NCI-H1105 (cell line): Measurements from ENCODE around the gene MYOCD.
"Not testable (repeated sequence)": the region's sequence is repeated elsewhere in the genome, so short reads cannot be mapped to it uniquely, and the experiment has no call there.

Experiments used
- DNase-seq: peaks from one replicate; lab custom pipeline; 2025; lab: John Stamatoyannopoulos, UW

MYOCD gene

DNA sequence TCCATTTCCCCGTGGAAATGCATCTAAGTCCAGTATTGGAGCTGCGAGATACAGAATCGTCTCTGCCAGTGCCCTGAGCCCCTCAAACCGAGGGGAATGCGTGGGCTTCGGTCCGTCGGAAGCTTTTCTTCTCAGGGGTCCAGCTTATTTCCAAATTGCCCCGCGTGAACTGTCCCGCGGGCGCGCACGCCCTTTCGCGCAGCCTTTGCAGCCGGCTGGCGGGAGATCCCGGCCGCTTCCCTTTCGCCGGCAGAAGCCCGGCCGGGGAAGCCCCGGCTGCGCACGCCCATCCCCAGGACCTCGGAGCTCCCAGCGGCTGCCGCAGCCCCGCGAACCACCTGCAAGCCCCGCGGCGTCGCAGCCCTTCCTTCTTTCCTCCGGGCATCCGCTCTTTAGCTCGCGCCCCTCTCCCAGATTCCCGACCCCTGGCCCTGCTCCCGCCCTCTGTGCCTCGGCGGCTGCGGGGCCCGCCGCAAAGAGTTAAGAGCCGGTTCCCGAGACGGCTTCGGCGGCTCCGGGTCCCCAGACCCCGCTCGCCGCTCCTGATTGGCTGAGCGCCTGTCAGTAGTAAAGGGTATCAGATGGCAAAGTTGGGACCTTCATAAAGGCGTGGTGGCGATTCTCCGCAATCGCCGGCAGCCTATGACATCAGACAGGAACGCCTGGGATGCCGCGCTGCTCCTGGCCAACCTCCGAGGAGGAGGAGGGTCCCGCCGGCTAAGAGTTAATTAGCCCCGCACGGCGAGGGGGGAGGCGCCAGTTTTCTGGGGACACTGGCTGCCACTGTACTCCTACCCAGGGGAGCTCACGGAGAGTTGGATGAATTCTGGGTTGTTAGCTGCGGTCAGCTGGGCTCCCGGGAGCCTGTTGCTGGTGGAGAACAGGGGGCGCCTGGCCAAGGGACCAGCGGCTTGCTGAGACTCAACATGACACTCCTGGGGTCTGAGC lies at the start of gene MYOCD:
TSS of gene MYOCD (plus strand) at position 628 of the 948 bp plus-strand sequence. CDS start at position 927, 299 bp downstream.
- DNase-seq: no peak

GRCh38 chr17:12616161-12616560 lies 49.5 kb upstream of the MYOCD start:
- no peak for DNase-seq

- no peak for DNase-seq
These were observed 47.1 kb upstream of the MYOCD start for GRCh38 chr17:12618557-12618956.

DNA sequence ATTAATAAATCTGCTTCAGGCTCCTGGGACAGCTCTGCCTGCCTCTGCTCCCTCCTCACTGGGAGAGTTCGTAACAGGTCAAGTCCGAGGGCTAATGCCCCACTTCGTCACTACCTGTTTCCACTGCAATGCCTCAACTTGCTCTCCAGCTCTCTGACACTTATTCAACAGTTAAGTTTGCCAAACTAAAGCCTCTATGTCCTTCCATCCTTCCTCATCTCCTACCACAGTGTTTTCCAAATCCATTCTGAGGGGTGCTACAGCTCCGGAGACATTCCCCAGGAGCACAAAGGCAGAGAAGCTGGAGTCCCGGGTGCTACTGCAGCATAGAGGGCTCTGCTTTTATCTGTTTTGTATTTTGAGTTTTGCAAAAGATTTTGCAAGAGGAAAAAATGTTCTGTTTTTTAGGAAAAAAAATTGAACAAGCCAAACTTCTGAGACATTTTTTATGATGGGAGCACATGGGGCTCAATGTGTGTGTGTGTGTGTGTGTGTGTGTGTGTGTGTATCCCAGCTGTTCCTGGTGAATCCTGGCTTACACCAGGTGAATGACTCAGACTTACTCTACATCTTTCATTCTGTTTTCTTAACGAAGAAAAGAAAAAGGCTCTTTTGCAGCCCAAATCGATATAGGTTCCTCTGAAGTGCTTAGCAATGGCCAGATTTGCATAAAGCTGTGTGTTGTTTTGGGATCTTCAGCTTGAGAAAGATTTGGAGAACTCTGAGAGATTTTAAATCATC lies 46.1 kb upstream of the MYOCD start:
- no peak for DNase-seq

GRCh38 chr17:12620200-12620720 lies 45.4 kb upstream of the MYOCD start:
- no peak for DNase-seq

DNA sequence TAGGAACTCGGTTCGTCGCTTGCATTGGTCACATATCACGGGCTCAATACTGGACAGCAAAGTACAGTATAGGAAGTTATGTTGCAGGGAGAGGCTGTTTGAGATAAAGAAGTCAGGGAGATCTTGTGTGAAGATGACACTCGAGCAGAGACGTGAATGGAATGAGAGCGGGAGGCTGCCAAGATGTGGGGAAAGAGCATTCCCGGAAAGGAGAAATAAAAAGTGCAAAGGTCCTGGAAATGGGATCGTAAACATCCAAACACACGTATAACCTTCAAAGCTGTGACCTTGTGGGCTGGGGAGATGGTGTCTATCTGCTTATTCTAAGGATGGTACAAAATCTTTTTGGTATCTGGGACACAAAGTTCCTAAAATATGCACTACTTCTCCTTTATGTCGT lies 43.0 kb upstream of the MYOCD start:
- DNase-seq: no peak

GRCh38 chr17:12623220-12623848 lies 42.4 kb upstream of the MYOCD start:
- no peak for DNase-seq

GRCh38 chr17:12624211-12624610 lies 41.5 kb upstream of the MYOCD start:
- no peak for DNase-seq

- no peak for DNase-seq
These were observed 40.6 kb upstream of the MYOCD start for GRCh38 chr17:12625092-12625491.

DNA sequence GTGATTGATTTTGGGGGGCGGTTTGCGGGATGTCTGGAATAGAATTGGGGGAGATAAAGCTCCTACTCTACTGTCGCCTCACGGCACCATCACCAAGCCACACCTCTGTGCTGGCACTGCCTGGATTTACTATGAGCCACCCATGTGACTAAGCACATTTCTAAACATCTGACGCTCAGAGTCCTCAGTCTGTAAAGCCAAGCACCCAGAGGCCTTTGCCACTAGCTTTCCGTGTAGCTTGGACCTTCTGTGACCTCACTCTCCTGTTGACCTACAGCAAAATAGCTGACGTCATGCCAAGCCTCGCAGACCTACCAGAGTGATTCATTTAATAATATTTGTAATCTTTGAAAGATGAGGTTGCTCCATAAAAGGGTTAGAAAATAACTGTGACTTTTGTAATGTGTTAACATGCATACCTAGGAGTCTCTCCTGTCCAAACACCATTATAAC lies 38.5 kb upstream of the MYOCD start:
- DNase-seq: no peak

- no peak for DNase-seq
These were observed 37.8 kb upstream of the MYOCD start for GRCh38 chr17:12627781-12628451.

DNA sequence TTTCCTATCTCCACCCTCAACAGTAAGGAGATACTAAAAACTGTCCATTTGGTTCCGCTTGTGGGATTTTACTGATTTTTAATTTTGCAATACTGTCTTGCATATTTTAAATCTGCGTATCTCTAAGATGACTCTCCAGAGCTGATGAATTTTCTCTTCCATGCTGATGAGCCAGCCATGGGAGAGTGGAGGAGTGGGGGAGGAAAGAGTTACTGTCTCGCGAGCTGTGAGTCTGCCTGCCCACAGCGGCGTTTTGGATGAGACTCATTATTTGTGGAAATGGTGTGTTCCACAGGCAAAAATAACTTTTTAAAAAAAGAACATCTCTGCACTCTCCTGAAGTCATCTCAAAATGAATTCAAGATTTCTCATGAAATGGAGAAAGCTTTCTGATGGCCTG lies 34.6 kb upstream of the MYOCD start:
- no peak for DNase-seq

- no peak for DNase-seq
These were observed 32.9 kb upstream of the MYOCD start for GRCh38 chr17:12632785-12633184.

DNA sequence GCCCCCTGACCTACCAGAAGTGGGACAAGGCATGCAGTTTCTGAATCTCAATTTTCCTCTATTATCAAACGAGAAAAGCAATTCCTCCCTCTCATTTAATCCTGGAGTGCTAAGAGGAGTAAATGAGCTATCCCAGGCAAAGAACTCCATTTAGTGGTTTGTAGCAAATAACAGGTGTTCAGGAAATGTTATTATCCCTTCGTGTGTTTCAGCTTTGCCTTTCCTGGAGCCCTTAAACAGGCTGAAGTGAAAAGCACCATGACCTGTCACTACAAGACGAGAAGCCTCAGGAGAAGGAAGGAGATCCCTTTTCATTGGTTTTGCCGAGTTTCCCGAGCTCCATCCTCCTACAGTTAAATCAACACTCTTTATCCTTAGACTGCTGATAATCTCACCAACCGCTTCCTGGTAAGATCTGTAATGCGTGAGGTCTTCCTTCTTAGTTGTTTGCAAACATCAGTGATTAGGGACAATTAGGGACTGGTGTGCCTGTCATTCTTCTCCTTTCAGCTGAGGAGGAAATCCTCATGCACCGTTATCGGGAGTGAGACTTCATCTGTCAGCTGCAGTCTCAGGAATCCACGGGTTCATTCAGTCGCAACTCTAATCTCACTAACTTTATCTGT lies 30.8 kb upstream of the MYOCD start:
- no peak for DNase-seq

DNA sequence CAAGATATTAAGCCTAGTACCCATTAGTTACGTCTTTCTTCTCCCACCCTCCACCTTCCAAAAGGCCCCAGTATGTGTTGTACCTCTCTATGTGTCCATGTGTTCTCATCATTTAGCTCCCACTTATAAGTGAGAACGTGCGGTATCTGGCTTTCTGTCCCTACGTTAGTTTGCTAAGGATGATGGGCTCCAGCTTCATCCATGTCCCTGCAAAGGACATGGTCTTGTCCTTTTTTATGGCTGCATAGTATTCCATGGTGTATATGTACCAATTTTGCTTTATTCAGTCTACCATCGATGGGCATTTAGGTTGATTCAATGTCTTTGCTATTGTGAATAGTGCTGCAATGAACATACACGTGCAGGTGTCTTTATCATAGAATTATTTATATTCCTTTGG lies 29.7 kb upstream of the MYOCD start:
- not testable (repeated sequence) for DNase-seq

- DNase-seq: no peak
These were observed 28.7 kb upstream of the MYOCD start for GRCh38 chr17:12637015-12637414.

DNA sequence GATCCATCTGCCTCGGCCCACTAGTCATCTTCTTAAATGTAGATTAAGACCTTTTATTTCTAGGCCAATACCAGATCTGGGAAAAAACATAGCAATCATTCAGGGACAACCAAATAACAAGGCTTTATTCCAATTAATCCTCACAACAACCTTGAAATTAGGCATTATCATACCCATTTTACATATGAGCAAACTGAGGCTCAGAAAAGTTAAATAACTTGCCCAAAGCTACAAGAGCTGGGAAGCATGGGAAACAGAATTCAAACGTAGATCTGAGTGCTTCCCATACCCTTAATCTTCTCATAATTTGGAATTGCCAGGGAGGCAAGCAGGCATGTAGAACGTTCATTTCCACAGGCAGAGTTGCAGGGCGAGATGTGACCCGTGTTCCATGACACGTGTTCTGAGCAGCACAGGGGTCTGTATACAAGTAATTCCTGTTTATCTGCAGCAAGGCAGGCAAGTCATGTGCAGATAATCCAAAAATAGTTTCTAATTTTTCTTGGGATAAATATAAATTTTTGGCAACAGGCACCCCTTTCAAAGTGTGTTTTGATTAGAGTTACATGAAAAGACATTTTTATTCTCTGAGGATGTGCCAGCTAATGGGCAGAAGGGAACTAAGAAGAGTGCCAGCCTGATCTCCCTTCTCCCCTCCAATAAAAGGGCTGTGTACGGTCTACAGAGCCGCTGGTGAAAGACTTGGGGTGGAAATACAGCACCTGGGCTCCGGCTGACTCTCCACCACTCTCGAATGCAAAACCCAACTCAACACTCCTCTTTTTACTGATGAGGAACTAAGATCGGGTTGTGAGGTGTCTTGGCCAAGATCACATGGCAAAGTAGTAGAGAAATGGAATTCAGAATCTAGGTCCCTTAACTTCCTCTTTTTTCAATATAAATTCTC lies 27.7 kb upstream of the MYOCD start:
- no peak for DNase-seq

- no peak for DNase-seq
These were observed 25.3 kb upstream of the MYOCD start for GRCh38 chr17:12640364-12640763.

GRCh38 chr17:12641084-12641483 lies 24.6 kb upstream of the MYOCD start:
- no peak for DNase-seq

DNA sequence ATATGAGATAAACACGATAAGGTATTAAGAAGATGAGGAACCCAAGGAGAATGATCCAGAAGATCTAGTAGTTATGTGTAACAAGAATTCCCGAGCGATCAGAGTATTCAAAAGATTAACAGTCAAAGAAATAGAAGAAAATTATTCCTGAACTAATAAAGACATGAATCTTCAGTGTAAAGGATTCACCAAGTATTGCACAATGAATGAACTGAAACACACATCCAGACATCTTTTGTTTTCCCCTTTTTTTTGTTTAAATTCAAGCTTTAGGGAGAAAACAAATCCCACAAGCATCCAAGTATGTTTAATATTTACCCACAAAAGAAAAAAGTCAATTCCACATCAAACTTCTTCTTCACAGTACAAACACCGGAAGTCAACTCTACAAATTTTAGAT lies 23.7 kb upstream of the MYOCD start:
- DNase-seq: no peak
